Nephron (organoid): ENCODE data around the gene SLC9A1.

Experiments used
- H3K27ac Mint-ChIP-seq, 3 experiments: 2 replicates each; pipeline ENCODE4 v1.8.0; 2020; ENCODE audit warnings: mixed read lengths in 3 of 3, mild to moderate bottlenecking in 2 of 3, moderate library complexity in 1 of 3
- H3K27me3 Mint-ChIP-seq: 2 replicates; pipeline ENCODE4 v1.8.0; 2021; ENCODE audit warnings: low read depth, mild to moderate bottlenecking, moderate library complexity, mixed read lengths
- H3K36me3 Mint-ChIP-seq: 2 replicates; pipeline ENCODE4 v1.8.0; 2020; ENCODE audit warnings: low read depth, mixed read lengths
- H3K4me1 Mint-ChIP-seq: 2 replicates; pipeline ENCODE4 v1.8.0; 2020; ENCODE audit warnings: mixed read lengths
- H3K4me3 Mint-ChIP-seq, 3 experiments: 2 replicates each; pipeline ENCODE4 v1.8.0; 2020; ENCODE audit warnings: mild to moderate bottlenecking in 3 of 3, mixed read lengths in 3 of 3, moderate library complexity in 2 of 3
- H3K9me3 Mint-ChIP-seq: 2 replicates; pipeline ENCODE4 v1.8.0; 2020; ENCODE audit warnings: mixed read lengths
- CTCF ChIP-seq, 3 experiments: fragments of 200-600 bp; sonication (generic); IDR thresholded peaks; one replicate each; pipeline ENCODE4 v1.5.0; 2021; ENCODE audit warnings: antibody characterized with exemption in 3 of 3; ENCODE audit not compliant: unreplicated experiment in 3 of 3

Gene SLC9A1

GRCh38 chr1:27087371-27088220 lies 67.3 kb downstream of the SLC9A1 start:
- no peak overlapping the region for H3K27ac Mint-ChIP-seq
- H3K4me1 Mint-ChIP-seq, result no peaks in the 10 kb centered on the region
- H3K4me3 Mint-ChIP-seq, result no peak overlapping the region
- H3K27me3 Mint-ChIP-seq, result no peaks in the 10 kb centered on the region
- TF ChIP-seq CTCF (IDR thresholded peaks at IDR 0.05; ENCODE audit: unreplicated experiment in 3 of 3), result no peak
- peaks cover 11% of the 10 kb centered on the region for H3K9me3 Mint-ChIP-seq
- no peaks in the 10 kb centered on the region for H3K36me3 Mint-ChIP-seq

GRCh38 chr1:27086628-27087027 lies 68.3 kb downstream of the SLC9A1 start:
- no peaks in the 10 kb centered on the region for H3K27me3 Mint-ChIP-seq
- TF ChIP-seq CTCF (IDR thresholded peaks at IDR 0.05; ENCODE audit: unreplicated experiment in 3 of 3), result no peak
- H3K36me3 Mint-ChIP-seq, result no peaks in the 10 kb centered on the region
- no peaks in the 10 kb centered on the region for H3K4me1 Mint-ChIP-seq
- no peak overlapping the region for H3K27ac Mint-ChIP-seq
- peaks cover 11% of the 10 kb centered on the region for H3K9me3 Mint-ChIP-seq
- H3K4me3 Mint-ChIP-seq, result no peak overlapping the region

GRCh38 chr1:27086026-27086425 lies 68.9 kb downstream of the SLC9A1 start:
- Mint-ChIP-seq H3K4me3 (no peak overlapping the region), H3K9me3 (peaks cover 11% of the 10 kb centered on the region), H3K27me3 (no peaks in the 10 kb centered on the region), H3K4me1 (no peaks in the 10 kb centered on the region), H3K36me3 (no peaks in the 10 kb centered on the region), H3K27ac (no peak overlapping the region)
- no peak for TF ChIP-seq CTCF (IDR thresholded peaks at IDR 0.05; ENCODE audit: unreplicated experiment in 3 of 3)

GRCh38 chr1:27084107-27084506 lies 70.8 kb downstream of the SLC9A1 start:
- H3K36me3 Mint-ChIP-seq, result no peaks in the 10 kb centered on the region
- no peak for TF ChIP-seq CTCF (IDR thresholded peaks at IDR 0.05; ENCODE audit: unreplicated experiment in 3 of 3)

GRCh38 chr1:27077968-27078367 lies 77.0 kb downstream of the SLC9A1 start:
- H3K4me1 Mint-ChIP-seq, result no peaks in the 10 kb centered on the region
- H3K27me3 Mint-ChIP-seq, result peaks cover 4% of the 10 kb centered on the region
- no peak overlapping the region for H3K4me3 Mint-ChIP-seq
- TF ChIP-seq CTCF (IDR thresholded peaks at IDR 0.05; ENCODE audit: unreplicated experiment in 3 of 3), result no peak
- no peaks in the 10 kb centered on the region for H3K9me3 Mint-ChIP-seq
- no peaks in the 10 kb centered on the region for H3K36me3 Mint-ChIP-seq
- H3K27ac Mint-ChIP-seq, result no peak overlapping the region

More at GRCh38 chr1:27084107-27084506, 70.8 kb downstream of the SLC9A1 start:
- no peaks in the 10 kb centered on the region for H3K4me1 Mint-ChIP-seq
- no peaks in the 10 kb centered on the region for H3K27me3 Mint-ChIP-seq
- no peak overlapping the region for H3K27ac Mint-ChIP-seq
- peaks cover 11% of the 10 kb centered on the region for H3K9me3 Mint-ChIP-seq
- H3K4me3 Mint-ChIP-seq, result no peak overlapping the region

- Mint-ChIP-seq H3K27me3 (peaks cover 4% of the 10 kb centered on the region), H3K36me3 (no peaks in the 10 kb centered on the region), H3K27ac (no peak overlapping the region), H3K4me1 (no peaks in the 10 kb centered on the region), H3K9me3 (no peaks in the 10 kb centered on the region), H3K4me3 (no peak overlapping the region)
- no peak for TF ChIP-seq CTCF (IDR thresholded peaks at IDR 0.05; ENCODE audit: unreplicated experiment in 3 of 3)
Measured at GRCh38 chr1:27076803-27077202, 78.1 kb downstream of the SLC9A1 start.
